ENCODE measurements around the gene CXCL3. TPM values are rescaled to one million over a fixed set of nuclear protein-coding genes. Genes with fewer than 3 reads are reported as not detected.

CXCL3 gene
- polyA plus RNA-seq, 1 donor (not counting 4 experiments of a cell fraction or from before 2014, with no cell fraction given), result 10.8 TPM

- H3K4me2 ChIP-seq (ENCODE audit: control insufficient read depth, extremely low read depth, insufficient read depth, low read depth, low read length), result no peak overlapping the region
- no peaks in the 10 kb centered on the region for H3K9me3 ChIP-seq (ENCODE audit: control insufficient read depth, low read depth, low read length)
- TF ChIP-seq CTCF (optimal IDR thresholded peaks at IDR 0.05 in 1 of 3, IDR thresholded peaks at IDR 0.05 in 1 of 3, conservative IDR thresholded peaks at IDR 0.05 in 1 of 3; ENCODE audit: extremely low read depth in 1 of 3, insufficient read depth in 2 of 3, low read length in 3 of 3), result no peak
- TF ChIP-seq EZH2 (IDR thresholded peaks at IDR 0.05; ENCODE audit: low read length), result no peak
- H3K4me3 ChIP-seq (ENCODE audit: control insufficient read depth in 2 of 3, extremely low read depth in 1 of 3, insufficient read depth in 2 of 3, low read depth in 1 of 3, low read length in 3 of 3), result no peak overlapping the region
- no peaks in the 10 kb centered on the region for H3K79me2 ChIP-seq (ENCODE audit: control insufficient read depth, insufficient read depth, low read length)
- H2AFZ ChIP-seq (ENCODE audit: control insufficient read depth, low read length), result no peak overlapping the region
- H3K27me3 ChIP-seq (ENCODE audit: control insufficient read depth, extremely low read depth, insufficient read depth, low read length), result no peaks in the 10 kb centered on the region
- H4K20me1 ChIP-seq (ENCODE audit: control insufficient read depth, extremely low read depth, insufficient read depth, low read length), result no peaks in the 10 kb centered on the region
- dilution Hi-C loops (cut with MboI; ENCODE audit: extremely low pct_ligation_motif_present, low sequenced_read_pairs), result no loop called here
- no peaks in the 10 kb centered on the region for H3K4me1 ChIP-seq (ENCODE audit: control insufficient read depth, extremely low read depth, insufficient read depth, low read length)
- FAIRE-seq (no peak), DNase-seq (ENCODE audit: low read depth, low spot score) (no peak)
- H3K9ac ChIP-seq (ENCODE audit: control insufficient read depth, extremely low read depth, insufficient read depth, low read length), result no peak overlapping the region
- no peaks in the 10 kb centered on the region for H3K36me3 ChIP-seq (ENCODE audit: control insufficient read depth in 2 of 2, extremely low read depth in 1 of 2, insufficient read depth in 2 of 2, low read length in 2 of 2)
- H3K9me1 ChIP-seq (ENCODE audit: control insufficient read depth, extremely low read depth, insufficient read depth, low read length), result no peaks in the 10 kb centered on the region
- H3K27ac ChIP-seq (ENCODE audit: control insufficient read depth, insufficient read depth, low read length), result no peak overlapping the region
These were observed 29.1 kb upstream of the CXCL3 start for GRCh38 chr4:74067586-74067985.

- dilution Hi-C loops (cut with MboI; ENCODE audit: extremely low pct_ligation_motif_present, low sequenced_read_pairs), result no loop called here
- TF ChIP-seq CTCF (optimal IDR thresholded peaks at IDR 0.05 in 1 of 3, IDR thresholded peaks at IDR 0.05 in 1 of 3, conservative IDR thresholded peaks at IDR 0.05 in 1 of 3; ENCODE audit: extremely low read depth in 1 of 3, insufficient read depth in 2 of 3, low read length in 3 of 3) (no peak), EZH2 (IDR thresholded peaks at IDR 0.05; ENCODE audit: low read length) (no peak)
- no peak overlapping the region for H3K4me3 ChIP-seq (ENCODE audit: control insufficient read depth in 2 of 3, extremely low read depth in 1 of 3, insufficient read depth in 2 of 3, low read depth in 1 of 3, low read length in 3 of 3)
- no peak for DNase-seq (ENCODE audit: low read depth, low spot score)
- no peak overlapping the region for H2AFZ ChIP-seq (ENCODE audit: control insufficient read depth, low read length)
- no peaks in the 10 kb centered on the region for H3K36me3 ChIP-seq (ENCODE audit: control insufficient read depth in 2 of 2, extremely low read depth in 1 of 2, insufficient read depth in 2 of 2, low read length in 2 of 2)
- no peak overlapping the region for H3K9ac ChIP-seq (ENCODE audit: control insufficient read depth, extremely low read depth, insufficient read depth, low read length)
- H3K9me3 ChIP-seq (ENCODE audit: control insufficient read depth, low read depth, low read length), result no peaks in the 10 kb centered on the region
- no peaks in the 10 kb centered on the region for H3K79me2 ChIP-seq (ENCODE audit: control insufficient read depth, insufficient read depth, low read length)
- H3K4me2 ChIP-seq (ENCODE audit: control insufficient read depth, extremely low read depth, insufficient read depth, low read depth, low read length), result no peak overlapping the region
- no peak overlapping the region for H3K27ac ChIP-seq (ENCODE audit: control insufficient read depth, insufficient read depth, low read length)
- H3K4me1 ChIP-seq (ENCODE audit: control insufficient read depth, extremely low read depth, insufficient read depth, low read length), result no peaks in the 10 kb centered on the region
- H3K9me1 ChIP-seq (ENCODE audit: control insufficient read depth, extremely low read depth, insufficient read depth, low read length), result no peaks in the 10 kb centered on the region
- no peaks in the 10 kb centered on the region for H4K20me1 ChIP-seq (ENCODE audit: control insufficient read depth, extremely low read depth, insufficient read depth, low read length)
- no peaks in the 10 kb centered on the region for H3K27me3 ChIP-seq (ENCODE audit: control insufficient read depth, extremely low read depth, insufficient read depth, low read length)
- FAIRE-seq, result no peak
These were observed 27.7 kb upstream of the CXCL3 start for GRCh38 chr4:74066232-74066631.

Data from keratinocyte (primary cell).